BE2C (cell line): Measurements from ENCODE around the gene IKZF1.

Experiments
- DNase-seq: peaks from one replicate; pipeline ENCODE4 v3.0.0-alpha.2; 2020
- H3K27me3 ChIP-seq: fragments of 250-450 bp; sonication (Bioruptor Pico); 2 replicates; pipeline ENCODE4 v1.5.1; 2020; ENCODE audit warnings: mild to moderate bottlenecking
- H3K36me3 ChIP-seq: fragments of 250-450 bp; sonication (Bioruptor Pico); 2 replicates; pipeline ENCODE4 v1.5.1; 2020; ENCODE audit warnings: mild to moderate bottlenecking
- H3K4me1 ChIP-seq: fragments of 250-450 bp; sonication (Bioruptor Pico); 2 replicates; pipeline ENCODE4 v1.5.1; 2020
- H3K4me3 ChIP-seq: 2 replicates; pipeline ENCODE4 v1.5.1; 2011; ENCODE audit warnings: low read depth, low read length
- H3K9me3 ChIP-seq: fragments of 250-450 bp; sonication (Bioruptor Pico); 2 replicates; pipeline ENCODE4 v1.5.1; 2020
- CTCF ChIP-seq: IDR thresholded peaks from 2 replicates; pipeline ENCODE4 v1.5.1; 2012; ENCODE audit warnings: mild to moderate bottlenecking, low read depth, low read length

The IKZF1 gene

GRCh38 chr7:50276483-50276882 lies 28.0 kb upstream of the IKZF1 start:
- no peak for DNase-seq
- TF ChIP-seq CTCF, result no peak
- Histone ChIP-seq H3K4me3 (no peak overlapping the region), H3K4me1 (no peaks in the 10 kb centered on the region), H3K9me3 (no peaks in the 10 kb centered on the region), H3K27me3 (peaks cover 8% of the 10 kb centered on the region), H3K36me3 (no peaks in the 10 kb centered on the region)

GRCh38 chr7:50278120-50278519 lies 26.4 kb upstream of the IKZF1 start:
- Histone ChIP-seq H3K9me3 (no peaks in the 10 kb centered on the region), H3K4me1 (no peaks in the 10 kb centered on the region), H3K4me3 (no peak overlapping the region), H3K36me3 (no peaks in the 10 kb centered on the region), H3K27me3 (peaks cover 13% of the 10 kb centered on the region)
- DNase-seq, result no peak
- no peak for TF ChIP-seq CTCF

GRCh38 chr7:50281680-50282445 lies 22.7 kb upstream of the IKZF1 start:
- no peak for DNase-seq
- no peaks in the 10 kb centered on the region for H3K4me1 ChIP-seq
- no peaks in the 10 kb centered on the region for H3K36me3 ChIP-seq
- no peak overlapping the region for H3K4me3 ChIP-seq
- H3K27me3 ChIP-seq, result peaks cover 13% of the 10 kb centered on the region
- TF ChIP-seq CTCF, result no peak
- H3K9me3 ChIP-seq, result no peaks in the 10 kb centered on the region

- no peak for DNase-seq
- no peak for TF ChIP-seq CTCF
Observed at GRCh38 chr7:50282813-50283605, 21.5 kb upstream of the IKZF1 start.

GRCh38 chr7:50283731-50284130 lies 20.8 kb upstream of the IKZF1 start:
- H3K4me1 ChIP-seq, result no peaks in the 10 kb centered on the region
- H3K27me3 ChIP-seq, result peaks cover 9% of the 10 kb centered on the region
- no peak overlapping the region for H3K4me3 ChIP-seq
- DNase-seq, result no peak
- H3K36me3 ChIP-seq, result no peaks in the 10 kb centered on the region
- H3K9me3 ChIP-seq, result no peaks in the 10 kb centered on the region
- no peak for TF ChIP-seq CTCF

More at GRCh38 chr7:50282813-50283605, 21.5 kb upstream of the IKZF1 start:
- H3K36me3 ChIP-seq, result no peaks in the 10 kb centered on the region
- no peaks in the 10 kb centered on the region for H3K4me1 ChIP-seq
- H3K9me3 ChIP-seq, result no peaks in the 10 kb centered on the region
- H3K27me3 ChIP-seq, result peaks cover 9% of the 10 kb centered on the region
- H3K4me3 ChIP-seq, result no peak overlapping the region

GRCh38 chr7:50284296-50284695 lies 20.2 kb upstream of the IKZF1 start:
- TF ChIP-seq CTCF, result no peak
- no peak for DNase-seq
- Histone ChIP-seq H3K36me3 (no peaks in the 10 kb centered on the region), H3K9me3 (no peaks in the 10 kb centered on the region), H3K4me3 (no peak overlapping the region), H3K27me3 (peaks cover 9% of the 10 kb centered on the region), H3K4me1 (no peaks in the 10 kb centered on the region)
